ENCODE measurements around the gene DLG2. TPM values are rescaled to one million over a fixed set of nuclear protein-coding genes. Genes with fewer than 3 reads are reported as not detected.

Gene DLG2
- total RNA-seq, 1 donor from 2014 or later: 6.7 TPM

DNA sequence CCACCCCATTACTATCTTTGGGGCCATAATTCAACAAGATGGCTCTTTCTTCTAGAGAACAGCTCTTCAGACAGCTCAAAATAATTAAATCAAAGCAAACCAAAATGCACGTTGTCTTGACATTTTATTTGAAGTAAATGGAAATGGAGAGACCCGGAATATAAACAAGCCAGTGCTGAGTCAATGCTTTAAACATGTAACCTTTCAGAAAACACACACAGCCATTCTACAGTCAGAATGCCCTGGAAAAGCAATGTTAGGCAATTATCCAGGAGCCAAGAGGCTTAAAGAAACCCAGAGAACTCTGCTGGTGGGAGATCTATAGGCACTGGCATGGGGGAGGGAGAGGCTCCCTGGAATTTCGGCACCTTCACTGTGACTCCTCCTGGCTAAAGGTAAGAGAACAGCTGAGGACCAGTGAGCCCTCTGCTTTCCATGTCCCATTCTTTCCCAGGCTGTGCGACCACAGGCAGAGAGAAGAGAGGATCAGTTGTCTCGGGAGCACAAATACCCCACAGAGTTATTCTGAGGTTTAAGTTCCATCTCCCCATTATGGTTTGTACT lies 2086.9 kb downstream of the DLG2 start:
- DNase-seq (ENCODE audit: low spot score in 2 of 2, unreplicated experiment in 2 of 2): no peak
- H3K9me3 Mint-ChIP-seq: no peaks in the 10 kb centered on the region
- H3K4me1 Mint-ChIP-seq: peaks cover 15% of the 10 kb centered on the region
- H3K4me3 Mint-ChIP-seq: no peak overlapping the region
- no peaks in the 10 kb centered on the region for H3K36me3 Mint-ChIP-seq
- TF ChIP-seq, protein P1, sequence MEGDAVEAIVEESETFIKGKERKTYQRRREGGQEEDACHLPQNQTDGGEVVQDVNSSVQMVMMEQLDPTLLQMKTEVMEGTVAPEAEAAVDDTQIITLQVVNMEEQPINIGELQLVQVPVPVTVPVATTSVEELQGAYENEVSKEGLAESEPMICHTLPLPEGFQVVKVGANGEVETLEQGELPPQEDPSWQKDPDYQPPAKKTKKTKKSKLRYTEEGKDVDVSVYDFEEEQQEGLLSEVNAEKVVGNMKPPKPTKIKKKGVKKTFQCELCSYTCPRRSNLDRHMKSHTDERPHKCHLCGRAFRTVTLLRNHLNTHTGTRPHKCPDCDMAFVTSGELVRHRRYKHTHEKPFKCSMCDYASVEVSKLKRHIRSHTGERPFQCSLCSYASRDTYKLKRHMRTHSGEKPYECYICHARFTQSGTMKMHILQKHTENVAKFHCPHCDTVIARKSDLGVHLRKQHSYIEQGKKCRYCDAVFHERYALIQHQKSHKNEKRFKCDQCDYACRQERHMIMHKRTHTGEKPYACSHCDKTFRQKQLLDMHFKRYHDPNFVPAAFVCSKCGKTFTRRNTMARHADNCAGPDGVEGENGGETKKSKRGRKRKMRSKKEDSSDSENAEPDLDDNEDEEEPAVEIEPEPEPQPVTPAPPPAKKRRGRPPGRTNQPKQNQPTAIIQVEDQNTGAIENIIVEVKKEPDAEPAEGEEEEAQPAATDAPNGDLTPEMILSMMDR (IDR thresholded peaks at IDR 0.05; ENCODE audit: unreplicated experiment): no peak
- no peaks in the 10 kb centered on the region for H3K27me3 Mint-ChIP-seq (ENCODE audit: low read depth)
- H3K27ac Mint-ChIP-seq: no peak overlapping the region

DNA sequence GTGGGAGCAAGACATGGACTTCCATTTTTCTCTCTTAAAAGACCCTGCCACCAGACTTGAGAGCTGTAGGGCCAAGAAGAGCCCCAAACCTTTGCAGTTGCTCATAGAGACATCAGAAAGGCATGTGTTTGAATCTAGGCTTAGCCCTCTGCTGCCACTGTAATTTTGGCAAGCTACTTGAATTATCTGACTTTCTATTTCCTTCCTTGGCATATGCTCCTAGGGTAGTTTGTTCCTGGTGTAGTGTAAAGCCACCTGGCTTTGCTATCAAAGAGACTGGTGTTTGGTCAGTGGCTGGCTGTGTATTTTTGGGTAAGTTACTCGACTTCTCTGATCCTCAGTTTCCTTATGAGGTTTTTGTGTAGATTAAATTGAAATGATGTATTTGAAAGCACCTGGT lies 2088.9 kb downstream of the DLG2 start:
- Mint-ChIP-seq H3K27me3 (ENCODE audit: low read depth) (no peaks in the 10 kb centered on the region), H3K36me3 (no peaks in the 10 kb centered on the region), H3K4me3 (no peak overlapping the region), H3K9me3 (no peaks in the 10 kb centered on the region), H3K27ac (no peak overlapping the region), H3K4me1 (peaks cover 15% of the 10 kb centered on the region)
- TF ChIP-seq, protein P1 (IDR thresholded peaks at IDR 0.05; ENCODE audit: unreplicated experiment): no peak
- no peak for DNase-seq (ENCODE audit: low spot score in 2 of 2, unreplicated experiment in 2 of 2)

DNA sequence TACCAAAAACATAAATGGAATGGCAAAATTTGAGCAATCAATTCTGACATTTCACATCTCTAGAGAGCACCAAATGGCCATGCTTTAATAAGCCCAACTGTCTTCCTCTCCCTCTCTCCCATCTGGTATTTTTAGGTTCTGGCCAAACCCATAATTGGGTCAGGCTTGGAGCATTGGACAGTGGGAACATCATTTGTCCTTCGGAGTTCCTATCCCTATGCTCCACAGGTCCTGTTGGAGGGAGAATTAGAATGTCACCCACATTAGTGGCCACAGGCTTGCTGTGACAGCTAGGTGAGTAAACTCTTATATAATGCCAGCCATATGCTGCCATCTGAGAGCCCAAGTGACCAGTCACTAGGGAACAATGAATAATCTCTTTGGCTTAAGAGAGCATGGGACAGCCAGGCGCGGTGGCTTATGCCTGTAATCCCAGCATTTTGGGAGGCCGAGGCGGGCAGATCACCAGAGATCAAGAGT lies 2090.0 kb downstream of the DLG2 start:
- H3K27me3 Mint-ChIP-seq (ENCODE audit: low read depth): no peaks in the 10 kb centered on the region
- H3K9me3 Mint-ChIP-seq: no peaks in the 10 kb centered on the region
- no peak overlapping the region for H3K27ac Mint-ChIP-seq
- peaks cover 15% of the 10 kb centered on the region for H3K4me1 Mint-ChIP-seq
- TF ChIP-seq, protein P1 (IDR thresholded peaks at IDR 0.05; ENCODE audit: unreplicated experiment): no peak
- H3K36me3 Mint-ChIP-seq: no peaks in the 10 kb centered on the region
- DNase-seq (ENCODE audit: low spot score in 2 of 2, unreplicated experiment in 2 of 2): no peak
- no peak overlapping the region for H3K4me3 Mint-ChIP-seq

DNA sequence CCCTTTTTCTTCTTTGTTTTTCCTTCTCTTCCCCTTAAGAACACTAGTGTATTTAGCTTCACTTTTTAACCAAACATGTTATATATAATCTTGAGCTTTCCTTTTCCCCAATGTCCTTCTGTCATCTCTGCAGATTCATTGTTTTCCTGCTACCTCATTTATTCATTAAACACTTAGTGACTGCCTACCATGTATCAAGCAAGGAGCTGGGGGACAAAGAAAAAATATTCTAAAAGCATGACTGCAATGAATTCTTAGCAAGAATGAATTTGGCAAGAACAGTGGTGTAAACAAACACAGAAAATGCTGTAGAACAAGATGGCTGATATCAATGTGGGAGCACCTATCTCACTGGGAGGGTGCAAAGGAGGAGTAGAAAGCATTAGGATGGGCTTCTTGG lies 2094.0 kb downstream of the DLG2 start:
- no peaks in the 10 kb centered on the region for H3K4me1 Mint-ChIP-seq
- no peak for DNase-seq (ENCODE audit: low spot score in 2 of 2, unreplicated experiment in 2 of 2)
- no peaks in the 10 kb centered on the region for H3K36me3 Mint-ChIP-seq
- no peaks in the 10 kb centered on the region for H3K9me3 Mint-ChIP-seq
- no peaks in the 10 kb centered on the region for H3K27me3 Mint-ChIP-seq (ENCODE audit: low read depth)
- H3K4me3 Mint-ChIP-seq: no peak overlapping the region
- H3K27ac Mint-ChIP-seq: peak overlapping the region; percentile 14
- TF ChIP-seq, protein P1 (IDR thresholded peaks at IDR 0.05; ENCODE audit: unreplicated experiment): no peak

DNA sequence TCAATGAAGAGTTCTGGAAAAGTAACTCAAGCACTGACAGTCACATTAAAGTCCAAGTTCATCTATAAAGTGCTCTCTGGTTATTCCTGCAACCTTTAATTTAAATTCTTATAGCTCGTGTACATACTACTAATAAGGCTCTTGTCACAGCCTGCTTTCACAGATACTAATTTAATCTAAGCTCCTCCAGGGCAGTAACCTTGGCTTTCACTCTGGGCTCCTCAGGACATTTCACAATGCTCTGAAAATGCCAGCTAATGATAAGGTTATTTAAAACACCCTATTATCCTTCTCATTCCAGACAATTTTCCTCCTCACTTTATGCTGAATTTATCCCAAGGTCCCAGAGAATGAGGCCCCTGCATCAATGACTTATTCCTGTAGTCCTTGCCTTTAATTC lies 2098.3 kb downstream of the DLG2 start:
- H3K4me1 Mint-ChIP-seq: peaks cover 3% of the 10 kb centered on the region
- no peaks in the 10 kb centered on the region for H3K36me3 Mint-ChIP-seq
- no peak overlapping the region for H3K4me3 Mint-ChIP-seq
- H3K27me3 Mint-ChIP-seq (ENCODE audit: low read depth): no peaks in the 10 kb centered on the region
- H3K27ac Mint-ChIP-seq: no peak overlapping the region
- TF ChIP-seq, protein P1 (IDR thresholded peaks at IDR 0.05; ENCODE audit: unreplicated experiment): no peak
- H3K9me3 Mint-ChIP-seq: no peaks in the 10 kb centered on the region
- no peak for DNase-seq (ENCODE audit: low spot score in 2 of 2, unreplicated experiment in 2 of 2)

DNA sequence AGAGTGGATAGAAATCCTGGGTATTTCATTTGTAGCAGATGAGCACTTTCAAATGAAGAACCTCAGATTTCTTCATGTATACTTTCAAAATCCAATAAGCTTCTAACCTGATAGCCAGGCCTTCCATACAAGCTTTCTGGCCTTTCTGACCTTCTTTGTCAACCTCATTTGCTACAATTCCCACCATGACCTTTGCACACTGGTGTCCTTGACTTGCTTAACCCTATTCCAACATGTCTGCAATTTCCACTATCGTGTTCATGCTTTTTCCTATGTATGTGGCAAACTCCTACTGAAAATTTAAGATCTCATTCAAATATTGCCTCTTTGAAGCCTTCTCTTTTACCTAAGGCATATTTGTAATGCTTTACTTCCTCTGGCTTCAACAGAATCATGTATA lies 2098.9 kb downstream of the DLG2 start:
- H3K27ac Mint-ChIP-seq: no peak overlapping the region
- no peaks in the 10 kb centered on the region for H3K36me3 Mint-ChIP-seq
- H3K4me1 Mint-ChIP-seq: peaks cover 3% of the 10 kb centered on the region
- H3K27me3 Mint-ChIP-seq (ENCODE audit: low read depth): no peaks in the 10 kb centered on the region
- TF ChIP-seq, protein P1 (IDR thresholded peaks at IDR 0.05; ENCODE audit: unreplicated experiment): no peak
- no peaks in the 10 kb centered on the region for H3K9me3 Mint-ChIP-seq
- DNase-seq (ENCODE audit: low spot score in 2 of 2, unreplicated experiment in 2 of 2): no peak
- H3K4me3 Mint-ChIP-seq: no peak overlapping the region

Measured in mesothelial cell of epicardium (in vitro differentiated cells).